Daoy (cell line): ENCODE data around the gene FRK. TPM values are rescaled to one million over a fixed set of nuclear protein-coding genes. Genes with fewer than 3 reads are reported as not detected.

ENCODE experiments used
- DNase-seq: peaks from one replicate; pipeline ENCODE4 v3.0.0-alpha.2; 2015; ENCODE audit warnings: low read depth
- total RNA-seq: library from RNA; depleted of rRNA; stranded (reverse); fragments of >200 nt; shearing (Covaris generic); gene quantifications from 2 replicates; pipeline ENCODE4 v1.2.3, GENCODE V29; 2014

The FRK gene
- total RNA-seq, 1 experiment from 2014 or later = 0.57 TPM

GRCh38 chr6:116035616-116036015, 25.1 kb downstream of the FRK start:
- DNase-seq = no peak

- peak; percentile 15 for DNase-seq
Observed at GRCh38 chr6:116034327-116034726, 26.4 kb downstream of the FRK start.

GRCh38 chr6:116033687-116034303, 26.9 kb downstream of the FRK start:
- DNase-seq = no peak

- DNase-seq = no peak
Observed at GRCh38 chr6:116030770-116031169, 29.9 kb downstream of the FRK start.

- DNase-seq = no peak
Observed at GRCh38 chr6:116029535-116029934, 31.2 kb downstream of the FRK start.

GRCh38 chr6:116028233-116028632, 32.5 kb downstream of the FRK start:
- no peak for DNase-seq

GRCh38 chr6:116027801-116028200, 32.9 kb downstream of the FRK start:
- no peak for DNase-seq

- no peak for DNase-seq
Observed at GRCh38 chr6:116025405-116025804, 35.3 kb downstream of the FRK start.

GRCh38 chr6:116022841-116023445, 37.7 kb downstream of the FRK start:
- no peak for DNase-seq

GRCh38 chr6:116020738-116021137, 40.0 kb downstream of the FRK start:
- no peak for DNase-seq

- no peak for DNase-seq
Observed at GRCh38 chr6:116019428-116019827, 41.3 kb downstream of the FRK start.

GRCh38 chr6:116018976-116019375, 41.7 kb downstream of the FRK start:
- DNase-seq = no peak

GRCh38 chr6:116017546-116018295, 43.0 kb downstream of the FRK start:
- no peak for DNase-seq

- DNase-seq = no peak
Observed at GRCh38 chr6:116016846-116017545, 43.7 kb downstream of the FRK start.

GRCh38 chr6:116015983-116016382, 44.7 kb downstream of the FRK start:
- no peak for DNase-seq

GRCh38 chr6:116015561-116015960, 45.1 kb downstream of the FRK start:
- no peak for DNase-seq

- no peak for DNase-seq
Observed at GRCh38 chr6:116012951-116013350, 47.7 kb downstream of the FRK start.

GRCh38 chr6:116012471-116012949, 48.2 kb downstream of the FRK start:
- peak; percentile 27 for DNase-seq

- DNase-seq = peak; percentile 37
Observed at GRCh38 chr6:116011520-116011919, 49.2 kb downstream of the FRK start.

GRCh38 chr6:116010790-116011401, 49.8 kb downstream of the FRK start:
- DNase-seq = peak; percentile 64

GRCh38 chr6:116010386-116010785, 50.3 kb downstream of the FRK start:
- no peak for DNase-seq
